DMS153 (cell line): ENCODE measurements around the gene ADAT3.
A peak's percentile ranks its signal among the peaks of the same experiment; 100 is the strongest.
"Not testable (repeated sequence)": the region's sequence is repeated elsewhere in the genome, so short reads cannot be mapped to it uniquely, and the experiment has no call there.

Experiments used
- DNase-seq: peaks from one replicate; lab custom pipeline; 2025; lab: John Stamatoyannopoulos, UW

Gene ADAT3

DNA sequence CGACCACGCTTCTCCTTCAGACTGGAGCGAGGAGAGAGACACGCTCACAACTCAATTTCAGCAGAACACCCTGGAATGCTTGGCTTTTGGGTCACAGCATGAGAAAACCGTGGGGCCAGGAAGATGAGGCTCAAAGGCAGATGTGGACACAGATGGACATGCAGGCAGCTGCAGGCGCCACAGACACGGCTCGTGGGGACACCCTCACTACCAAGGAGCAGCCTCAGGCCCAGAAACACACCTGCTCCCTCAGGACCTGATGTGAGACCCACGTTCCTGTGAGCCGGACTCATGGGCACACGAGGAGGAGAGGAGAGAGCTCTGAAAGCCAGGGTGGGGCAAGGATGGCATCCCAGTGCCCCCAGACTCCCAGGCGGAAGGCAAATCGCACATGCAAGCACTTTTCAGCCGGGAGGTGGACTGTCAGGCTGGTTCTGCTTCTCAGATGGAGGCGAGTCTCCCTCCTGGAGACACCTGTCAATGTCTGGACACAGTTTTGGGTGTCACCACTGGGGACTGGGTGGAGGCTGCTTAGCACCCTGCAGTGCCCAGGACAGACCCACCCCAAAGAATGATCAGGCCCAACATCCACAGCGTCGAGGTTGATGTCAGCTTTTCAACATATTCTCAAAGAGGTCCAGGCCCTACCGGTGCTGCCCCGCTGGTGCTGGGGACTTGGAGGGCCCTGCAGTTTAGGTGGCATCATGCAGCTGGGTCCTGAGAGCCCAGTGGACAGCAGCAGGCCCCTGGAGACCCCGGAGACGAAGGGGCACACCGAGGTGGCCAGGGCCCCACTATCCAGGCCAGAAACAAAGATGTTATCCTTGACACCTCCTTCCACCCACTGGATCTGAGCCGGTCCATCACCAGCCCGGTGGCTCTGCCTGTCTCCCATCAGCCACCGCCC lies 22.2 kb upstream of the ADAT3 start:
- no peak for DNase-seq

DNA sequence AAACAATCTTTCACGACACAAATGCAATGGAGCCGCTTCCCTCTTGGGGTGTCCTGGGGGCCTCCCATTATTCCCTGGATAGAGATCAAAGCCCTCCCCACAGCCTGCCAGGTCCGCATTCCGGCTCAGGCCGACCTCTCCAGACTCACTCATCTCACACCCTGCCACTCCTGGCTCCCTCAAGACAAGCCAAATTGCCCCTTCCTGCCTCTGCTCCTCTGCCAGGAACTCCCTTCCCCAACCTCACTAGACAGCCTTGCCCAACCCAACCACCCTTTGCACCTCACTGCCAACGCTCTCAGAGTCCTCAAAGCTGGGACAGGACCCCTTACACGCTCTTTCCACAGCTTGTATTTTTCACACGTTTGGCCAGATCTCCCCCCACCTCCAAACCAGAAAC lies 21.4 kb upstream of the ADAT3 start:
- no peak for DNase-seq

DNA sequence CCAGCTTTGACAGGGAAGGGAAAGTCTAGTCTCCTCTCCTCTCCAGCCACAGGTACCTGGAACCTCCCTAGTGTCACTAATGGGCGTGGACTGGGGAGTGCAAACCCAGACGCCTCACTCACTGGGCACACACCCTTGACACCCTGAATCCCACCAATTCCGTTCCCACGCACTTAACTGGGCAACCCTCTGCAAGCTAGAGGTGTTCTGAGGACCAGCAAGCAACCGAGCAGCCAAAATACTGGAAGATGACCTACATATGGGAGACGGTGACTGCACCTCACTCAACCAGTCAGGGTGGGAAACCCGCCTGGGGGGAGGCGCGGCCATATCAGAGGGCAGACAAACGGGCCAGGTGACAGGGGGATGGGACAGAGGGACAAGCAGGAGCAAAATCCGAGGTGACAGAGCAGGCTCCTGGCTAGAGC lies 20.9 kb upstream of the ADAT3 start:
- no peak for DNase-seq

DNA sequence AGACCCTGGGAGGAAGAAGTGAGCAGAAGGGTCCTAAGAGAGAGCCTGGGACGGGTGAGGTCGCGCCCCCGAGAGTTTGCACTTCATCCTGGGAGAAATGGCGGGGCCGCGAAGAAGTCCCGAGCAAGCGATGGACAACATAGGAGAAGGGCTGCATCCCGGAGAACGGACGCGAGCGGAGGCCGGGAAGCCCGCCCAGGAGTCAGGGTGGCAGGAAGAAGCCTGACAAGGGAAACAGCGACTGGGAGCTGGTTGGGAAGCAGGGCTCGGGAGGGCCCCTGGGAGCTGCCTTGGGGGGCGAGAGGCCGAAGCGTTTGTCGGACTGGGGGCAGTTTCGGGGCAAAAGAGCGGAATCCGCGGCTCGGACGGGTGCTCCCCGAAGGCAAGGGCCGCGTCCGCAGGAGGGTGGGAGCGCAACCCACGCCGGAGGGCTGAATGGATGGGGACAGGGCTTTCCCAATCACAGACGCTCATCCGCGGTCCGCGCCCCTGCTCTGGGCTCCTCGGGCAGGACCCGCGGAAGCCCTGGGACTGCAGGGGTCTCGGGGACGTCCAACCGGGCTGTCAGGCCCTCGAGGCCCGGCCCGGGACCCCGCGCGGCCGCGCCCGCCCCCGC lies 20.4 kb upstream of the ADAT3 start:
- DNase-seq = no peak

DNA sequence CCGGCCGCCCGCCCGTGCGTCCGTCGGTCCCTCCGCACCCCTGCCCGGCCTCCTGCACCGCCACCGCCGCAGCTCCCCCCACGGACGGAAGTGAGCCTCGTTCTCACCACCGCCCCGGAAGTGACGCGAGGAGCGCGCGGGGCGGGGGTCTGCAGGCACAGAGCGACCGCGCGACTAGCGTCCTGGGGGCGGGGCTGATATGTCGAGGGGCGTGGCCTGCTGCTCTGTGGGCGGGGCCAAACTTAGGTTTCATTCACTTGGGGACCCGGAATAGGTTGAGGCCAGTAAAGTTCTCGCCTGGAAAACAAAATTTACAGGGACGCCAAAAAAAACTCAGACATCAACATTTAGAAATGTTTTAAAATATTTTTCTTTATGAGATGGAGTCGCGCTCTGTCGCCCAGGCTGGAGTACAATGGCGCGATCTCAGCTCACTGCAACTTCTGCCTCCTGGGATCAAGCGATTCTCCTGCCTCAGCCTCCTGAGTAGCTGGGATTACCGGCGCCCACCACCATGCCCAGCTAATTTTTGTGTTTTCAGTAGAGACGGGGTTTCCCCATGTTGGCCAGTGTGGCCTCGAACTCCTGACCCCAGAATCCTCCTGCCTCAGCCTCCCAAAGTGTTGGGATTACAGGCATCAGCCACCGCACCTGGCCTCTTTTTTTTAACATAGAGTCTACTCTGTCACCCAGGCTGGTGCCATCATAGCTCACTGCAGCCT lies 19.6 kb upstream of the ADAT3 start, which contains the start of gene ABHD17A:
Gene ABHD17A, minus strand, starts transcription at position 99 of the 722 bp plus-strand sequence. CDS start 3,930 bp downstream, outside the sequence.
- DNase-seq = peak; percentile 69

DNA sequence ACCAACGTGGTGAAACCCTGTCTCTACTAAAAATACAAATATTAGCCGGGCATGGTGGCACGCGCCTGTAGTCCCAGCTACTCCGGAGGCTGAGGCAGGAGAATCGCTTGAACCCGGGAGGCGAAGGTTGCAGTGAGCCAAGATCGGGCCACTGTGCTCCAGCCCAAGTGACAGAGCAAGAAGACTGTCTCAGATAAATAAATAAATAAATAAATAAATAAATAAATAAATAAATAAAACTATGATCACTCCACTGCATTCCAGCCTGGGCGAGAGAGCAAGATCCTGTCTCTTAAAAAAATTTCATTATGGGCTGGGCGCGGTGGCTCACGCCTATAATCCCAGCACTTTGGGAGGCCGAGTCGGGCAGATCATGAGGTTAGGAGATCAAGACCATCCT lies 18.8 kb upstream of the ADAT3 start:
- DNase-seq = not testable (repeated sequence)

DNA sequence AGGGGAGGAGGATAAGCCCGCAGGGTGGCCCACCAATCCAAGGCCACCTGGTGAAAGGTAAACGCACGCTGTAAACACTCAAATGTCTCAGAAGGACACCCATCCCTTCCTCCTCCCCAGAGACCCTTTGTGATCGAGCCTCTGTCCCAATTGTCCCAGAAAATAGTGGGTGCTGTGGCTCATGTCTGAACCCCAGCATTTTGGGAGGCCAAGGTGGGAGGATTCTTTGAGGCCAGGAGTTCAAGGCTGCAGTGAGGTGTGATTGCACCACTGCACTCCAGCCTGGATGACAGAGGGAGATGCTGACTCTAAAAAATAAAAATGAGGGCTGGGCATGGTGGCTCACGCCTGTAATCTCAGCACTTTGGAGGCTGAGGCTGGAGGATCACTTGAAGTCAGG lies 16.8 kb upstream of the ADAT3 start:
- DNase-seq = no peak

DNA sequence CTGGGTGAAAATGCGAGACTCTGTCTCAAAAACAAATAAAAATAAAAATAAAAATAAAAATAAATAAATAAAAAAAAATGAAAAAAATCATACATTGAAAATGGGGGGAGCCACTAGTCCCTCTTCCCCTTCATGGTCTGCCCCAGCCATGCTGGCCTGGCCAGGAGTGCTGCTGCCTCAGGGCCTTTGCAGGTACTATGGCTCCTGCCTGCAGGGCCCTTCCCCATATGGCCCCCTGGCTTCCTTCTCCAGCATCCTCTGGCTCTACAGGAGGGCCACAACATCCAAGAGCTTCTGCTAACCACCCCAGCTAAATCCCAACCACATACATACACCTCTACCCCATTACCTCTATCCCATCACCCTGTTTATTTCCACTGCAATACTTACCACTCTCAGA lies 15.3 kb upstream of the ADAT3 start:
- DNase-seq = no peak

DNA sequence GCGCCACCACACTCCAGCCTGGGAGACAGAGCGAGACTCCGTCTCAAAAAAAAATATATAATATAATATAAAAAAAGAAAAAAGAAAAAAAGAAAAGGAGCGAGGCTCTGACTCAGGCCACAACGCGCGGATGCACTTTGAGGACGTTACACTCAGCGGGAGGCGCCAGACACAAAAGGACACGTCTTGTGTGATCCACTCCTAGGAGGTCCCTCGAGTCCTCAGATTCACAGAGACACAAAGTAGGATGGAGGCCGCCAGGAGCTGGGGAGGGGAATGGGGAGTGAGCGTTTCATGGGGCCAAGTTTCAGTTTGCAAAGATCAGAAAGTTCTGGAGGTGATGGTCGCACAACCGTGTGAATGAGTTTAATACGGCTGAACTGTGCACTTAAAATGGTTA lies 11.4 kb upstream of the ADAT3 start:
- DNase-seq = no peak

DNA sequence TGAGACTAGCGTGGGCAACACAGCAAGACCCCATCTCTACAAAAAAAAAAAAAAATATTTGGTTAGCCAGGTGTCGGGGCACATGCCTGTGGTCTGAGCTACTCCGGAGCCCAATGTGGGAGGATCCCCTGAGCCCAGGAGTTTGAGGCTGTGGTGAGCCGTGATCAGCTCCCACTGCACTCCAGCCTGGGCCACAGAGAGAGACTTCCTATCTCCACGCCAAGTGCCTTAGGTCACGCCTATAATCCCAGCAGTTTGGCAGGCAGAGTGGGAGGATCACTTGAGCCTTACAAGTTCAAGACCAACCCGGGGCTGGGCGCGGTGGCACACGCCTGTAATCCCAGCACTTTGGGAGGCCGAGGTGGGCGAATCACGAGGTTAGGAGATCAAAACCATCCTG lies 8.7 kb upstream of the ADAT3 start:
- no peak for DNase-seq

DNA sequence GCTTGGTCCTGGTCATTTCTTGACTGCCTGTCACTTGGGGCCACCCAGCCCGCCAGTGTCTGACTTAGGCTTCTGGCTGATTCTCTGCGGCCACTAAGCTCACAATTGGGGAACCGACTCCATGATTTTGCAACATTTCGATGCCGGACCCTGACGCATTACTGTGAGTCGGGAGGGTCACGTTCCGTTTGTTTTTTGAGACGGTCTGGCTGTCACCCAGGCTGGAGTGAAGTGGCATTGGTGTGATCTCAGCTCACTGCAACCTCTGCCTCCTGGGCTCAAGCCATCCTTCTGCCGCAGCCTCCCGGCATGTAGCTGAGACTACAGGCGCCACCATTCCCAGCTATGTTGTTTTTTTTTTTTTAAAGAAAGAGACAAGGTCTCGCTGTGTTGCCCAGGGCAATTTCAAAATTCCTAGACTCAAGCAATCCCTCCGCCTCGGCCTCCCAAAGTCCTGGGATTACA lies 3.2 kb upstream of the ADAT3 start:
- DNase-seq = no peak

DNA sequence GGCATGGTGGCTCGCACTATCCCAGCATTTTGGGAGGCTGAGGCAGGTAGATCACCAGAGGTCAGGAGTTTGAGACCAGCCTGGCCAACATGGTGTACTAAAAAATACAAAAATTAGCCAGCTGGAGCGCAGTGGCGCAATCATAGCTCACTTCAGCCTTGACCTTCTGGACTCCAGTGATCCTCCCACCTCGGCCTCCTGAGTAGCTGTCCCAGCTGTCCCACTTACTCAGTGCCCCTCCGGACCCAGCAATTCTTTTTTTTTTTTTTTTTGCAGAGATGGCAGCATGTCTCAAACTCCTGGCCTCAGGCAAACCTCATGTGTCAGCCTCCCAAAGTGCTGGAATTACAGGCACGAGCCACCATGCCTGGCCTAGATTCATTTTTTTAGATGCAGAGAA lies 2.3 kb upstream of the ADAT3 start:
- no peak for DNase-seq

DNA sequence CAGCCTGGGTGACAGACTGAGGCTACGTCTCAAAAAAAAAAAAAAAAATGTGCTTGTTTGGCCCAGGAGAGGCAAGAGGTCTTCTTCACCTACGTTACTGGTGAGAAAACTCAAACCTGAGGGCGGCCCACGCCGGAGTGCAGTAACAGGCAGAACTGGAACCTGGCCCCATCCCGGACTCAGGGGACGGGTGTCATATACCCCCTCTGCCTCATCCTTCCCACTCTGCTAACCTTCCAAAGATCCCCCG lies 414 bp upstream of the ADAT3 start:
- DNase-seq = no peak

DNA sequence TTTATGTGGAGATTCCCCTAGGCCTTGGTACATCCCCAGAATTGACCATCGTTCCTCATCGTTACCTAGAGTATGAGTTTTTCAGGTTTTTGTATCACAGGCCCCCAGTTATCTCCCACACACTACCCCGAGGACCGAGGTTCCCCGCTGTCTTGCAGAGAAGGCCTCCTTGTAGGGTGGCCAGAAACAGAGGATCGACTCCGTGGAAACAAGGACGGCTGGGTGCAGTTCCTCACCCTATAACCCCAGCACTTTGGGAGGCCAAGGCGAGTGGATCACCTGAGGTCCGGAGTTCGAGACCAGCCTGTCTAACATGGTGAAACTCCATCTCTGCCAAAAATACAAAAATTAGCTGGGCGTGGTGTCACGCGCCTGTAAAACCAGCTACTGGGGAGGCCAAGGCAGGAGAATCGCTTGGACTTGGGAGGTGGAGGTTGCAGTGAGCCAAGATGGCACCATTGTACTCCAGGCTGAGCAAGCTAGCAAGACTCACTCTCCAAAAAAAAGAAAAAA lies 720 bp downstream of the ADAT3 start:
- DNase-seq = no peak

DNA sequence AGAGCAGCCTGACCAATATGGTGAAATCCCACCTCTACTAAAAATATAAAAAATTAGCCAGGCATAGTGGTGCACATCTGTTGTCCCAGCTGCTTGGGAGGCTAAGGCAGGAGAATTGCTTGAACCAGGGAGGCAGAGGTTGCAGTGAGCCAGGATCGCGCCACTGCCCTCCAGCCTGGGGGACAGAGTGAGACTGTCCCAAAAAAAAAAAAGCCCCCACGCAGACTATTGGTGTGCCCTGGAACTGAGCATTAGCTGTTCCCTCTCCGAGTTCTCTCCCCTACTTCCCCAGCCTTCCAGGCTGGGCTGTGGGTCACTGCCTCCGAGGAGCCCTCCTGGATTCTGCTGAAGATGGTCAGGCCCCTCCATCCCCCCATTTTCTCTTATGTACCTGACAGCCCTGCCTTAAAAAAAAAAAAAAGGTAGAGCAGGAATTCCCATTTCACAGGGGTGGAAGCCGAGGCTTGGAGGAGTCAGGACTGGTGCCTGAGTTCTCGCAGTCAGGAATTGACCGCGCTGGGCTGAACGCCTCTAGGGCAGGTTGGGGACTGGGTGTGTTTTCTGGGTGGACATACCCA lies 1.9 kb downstream of the ADAT3 start:
- DNase-seq = no peak

DNA sequence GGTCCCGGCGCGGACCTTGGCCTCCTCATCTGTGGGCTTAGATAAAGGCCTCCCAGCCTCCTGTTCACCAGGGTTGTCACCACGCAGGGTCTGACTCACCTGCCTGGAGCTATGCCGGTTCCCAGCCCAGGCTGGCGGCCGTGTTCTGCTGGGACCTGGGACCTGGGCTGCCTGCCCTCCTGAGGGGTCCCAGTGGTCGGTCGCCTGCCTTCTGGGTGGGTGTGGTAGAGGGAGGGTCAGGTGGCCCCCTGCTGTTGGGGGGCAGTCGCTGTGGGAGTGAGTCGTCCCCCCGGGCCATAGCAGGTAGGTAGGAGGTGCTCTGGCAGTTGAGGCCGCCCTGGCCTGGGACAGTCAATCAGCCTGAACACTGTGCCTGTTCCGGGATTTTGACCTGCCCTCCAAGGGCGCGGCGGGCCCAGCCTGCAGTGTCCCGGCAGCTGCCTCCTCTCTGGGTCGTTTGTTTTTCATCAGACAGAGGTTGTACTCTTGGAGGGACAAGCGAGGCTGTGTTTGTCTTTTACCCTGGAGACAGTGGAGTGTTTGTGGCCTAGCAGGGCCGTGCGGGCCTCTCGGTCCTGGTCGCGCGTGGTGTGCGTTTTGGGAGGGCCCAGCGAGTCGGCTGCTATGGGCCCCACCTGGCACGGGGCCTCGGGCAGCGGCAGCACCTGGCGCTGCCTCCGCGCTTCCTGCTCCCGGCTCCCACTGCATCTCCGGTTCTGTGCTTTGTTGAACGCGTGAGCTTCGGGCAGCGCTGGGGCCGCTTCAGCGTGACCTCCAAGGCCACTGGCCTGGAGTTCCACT lies 2.6 kb downstream of the ADAT3 start:
- no peak for DNase-seq

DNA sequence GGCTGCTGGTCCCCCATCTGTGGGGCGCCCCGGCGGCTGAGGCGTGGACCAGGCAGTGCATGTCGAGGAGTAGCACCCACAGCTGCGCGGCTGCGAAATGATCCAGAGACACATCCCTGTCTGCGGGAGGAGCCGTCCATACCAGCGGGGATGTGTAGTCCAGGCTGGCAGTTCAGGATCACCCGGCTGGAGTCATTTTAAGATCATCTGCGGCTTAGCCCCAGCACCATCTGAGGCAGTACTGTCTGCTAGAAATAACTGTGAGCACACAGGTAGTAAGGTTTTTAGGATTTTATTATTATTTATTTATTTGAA lies 3.1 kb downstream of the ADAT3 start:
- DNase-seq = no peak

DNA sequence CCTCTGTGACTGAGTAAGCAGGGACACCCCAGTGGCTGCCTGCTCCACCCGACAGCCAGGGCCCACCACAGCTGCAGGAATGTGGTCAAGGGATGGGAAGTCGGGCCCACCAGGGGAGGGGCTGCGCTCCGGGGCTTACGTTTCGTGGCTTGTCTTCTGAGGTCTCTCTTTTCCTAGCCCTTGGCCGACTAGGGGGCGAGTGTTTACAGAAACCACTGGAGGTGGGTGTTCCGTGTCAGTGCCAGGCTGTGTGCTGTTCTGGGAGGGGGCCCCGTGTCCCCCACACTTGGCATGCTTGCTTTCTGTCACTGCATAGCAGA lies 4.5 kb downstream of the ADAT3 start:
- no peak for DNase-seq

DNA sequence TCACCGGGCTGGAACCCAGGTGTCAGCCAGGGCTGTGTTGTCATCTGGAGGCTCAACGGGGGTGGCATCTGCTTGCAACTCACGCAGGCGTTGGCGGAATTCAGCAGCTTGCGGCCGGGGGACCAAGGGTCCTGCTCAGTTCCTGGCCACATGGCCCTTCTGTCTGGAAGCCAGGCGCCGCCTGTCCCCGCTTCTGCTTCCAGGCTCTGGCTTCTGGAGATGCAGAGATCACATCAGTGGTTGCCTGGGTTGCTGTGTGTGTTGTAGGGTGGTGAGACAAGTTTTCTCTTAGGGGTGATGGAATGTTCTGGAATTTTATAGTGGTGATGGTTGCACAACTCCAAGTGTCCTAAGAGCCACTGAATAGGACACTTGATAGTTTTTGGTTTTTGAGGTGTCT lies 5.0 kb downstream of the ADAT3 start:
- no peak for DNase-seq

DNA sequence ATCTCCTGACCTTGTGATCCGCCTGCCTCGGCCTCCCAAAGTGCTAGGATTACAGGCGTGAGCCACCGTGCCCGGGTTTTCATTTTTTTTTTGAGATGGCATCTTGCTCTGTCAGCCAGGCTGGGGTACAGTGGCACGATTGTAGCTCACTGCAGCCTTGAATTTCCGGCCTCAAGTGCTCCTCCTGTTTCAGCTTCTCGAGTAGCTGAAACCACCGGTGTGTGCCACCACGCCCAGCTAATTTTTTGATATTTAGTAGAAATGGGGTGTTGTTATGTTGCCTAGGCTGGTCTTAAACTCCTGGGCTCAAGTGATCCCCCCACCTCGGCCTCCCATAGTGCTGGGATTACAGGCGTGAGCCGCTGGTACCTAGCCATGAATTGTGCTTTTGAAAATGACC lies 5.9 kb downstream of the ADAT3 start:
- DNase-seq = no peak

DNA sequence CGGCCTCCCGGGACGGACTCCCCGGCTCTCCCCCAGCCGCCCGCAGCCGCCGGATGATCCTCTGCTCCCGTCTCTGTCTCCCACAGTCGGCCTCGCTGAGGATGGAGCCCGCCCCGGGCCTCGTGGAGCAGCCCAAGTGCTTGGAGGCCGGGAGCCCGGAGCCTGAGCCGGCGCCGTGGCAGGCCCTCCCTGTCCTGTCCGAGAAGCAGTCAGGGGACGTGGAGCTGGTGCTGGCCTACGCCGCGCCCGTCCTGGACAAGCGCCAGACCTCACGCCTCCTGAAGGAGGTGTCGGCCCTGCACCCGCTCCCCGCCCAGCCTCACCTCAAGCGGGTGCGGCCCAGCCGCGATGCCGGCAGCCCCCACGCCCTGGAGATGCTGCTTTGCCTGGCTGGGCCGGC lies 6.8 kb downstream of the ADAT3 start:
- no peak for DNase-seq
